HUES64 (cell line): ENCODE data around the gene VSIR.

Source experiments
- H3K27ac ChIP-seq: 2 replicates; pipeline ENCODE4 v1.7.0; 2013; ENCODE audit warnings: low read depth, low read length, inconsistent platforms
- H3K27me3 ChIP-seq: 2 replicates; pipeline ENCODE4 v1.6.1; 2013; ENCODE audit warnings: mild to moderate bottlenecking, low read length; ENCODE audit not compliant: insufficient read depth
- H3K36me3 ChIP-seq: 2 replicates; pipeline ENCODE4 v1.6.1; 2013; ENCODE audit warnings: mild to moderate bottlenecking, low read length; ENCODE audit not compliant: insufficient read depth
- H3K4me1 ChIP-seq: 2 replicates; pipeline ENCODE4 v1.6.1; 2013; ENCODE audit warnings: mild to moderate bottlenecking, low read length, moderate library complexity; ENCODE audit not compliant: insufficient read depth
- H3K4me3 ChIP-seq: 2 replicates; pipeline ENCODE4 v1.5.1; 2013; ENCODE audit warnings: mild to moderate bottlenecking, low read length, moderate library complexity
- H3K9ac ChIP-seq: 2 replicates; pipeline ENCODE4 v1.6.1; 2013; ENCODE audit warnings: mild to moderate bottlenecking, low read depth, low read length
- H3K9me3 ChIP-seq: 2 replicates; pipeline ENCODE4 v1.6.1; 2013; ENCODE audit warnings: low read depth, low read length; ENCODE audit not compliant: insufficient read depth
- WGBS: fragments of 150-250, 120-280 bp; methylation state at CpG from one replicate; pipeline ENCODE4 v1.1.7; 2013; ENCODE audit warnings: missing lambda C conversion rate; 5-methylcytosine and 5-hydroxymethylcytosine counted together

VSIR gene

GRCh38 chr10:71742301-71743088 lies 30.8 kb downstream of the VSIR start:
- Histone ChIP-seq H3K36me3 (no peaks in the 10 kb centered on the region), H3K27me3 (no peaks in the 10 kb centered on the region), H3K9ac (no peak overlapping the region), H3K4me3 (no peak overlapping the region), H3K4me1 (peaks cover 5% of the 10 kb centered on the region; the same call in 1 of the 2 replicates), H3K9me3 (no peaks in the 10 kb centered on the region), H3K27ac (no peak overlapping the region)
- WGBS, result 90% methylated on average over 10 of the region's 10 CpGs

- Histone ChIP-seq H3K9me3 (no peaks in the 10 kb centered on the region), H3K4me3 (no peak overlapping the region), H3K4me1 (peaks cover 5% of the 10 kb centered on the region; the same call in 1 of the 2 replicates), H3K36me3 (no peaks in the 10 kb centered on the region), H3K27ac (no peak overlapping the region), H3K27me3 (no peaks in the 10 kb centered on the region), H3K9ac (no peak overlapping the region)
- 95% methylated on average over 20 of the region's 20 CpGs for WGBS
Measured at GRCh38 chr10:71741671-71742070, 31.6 kb downstream of the VSIR start.

GRCh38 chr10:71741029-71741428 lies 32.3 kb downstream of the VSIR start:
- Histone ChIP-seq H3K27ac (no peak overlapping the region), H3K9ac (no peak overlapping the region), H3K9me3 (no peaks in the 10 kb centered on the region), H3K27me3 (no peaks in the 10 kb centered on the region), H3K4me1 (peaks cover 3% of the 10 kb centered on the region; the same call in 1 of the 2 replicates), H3K4me3 (no peak overlapping the region), H3K36me3 (no peaks in the 10 kb centered on the region)
- 69% methylated on average over 4 of the region's 4 CpGs for WGBS

- Histone ChIP-seq H3K9ac (no peak overlapping the region), H3K27me3 (no peaks in the 10 kb centered on the region), H3K9me3 (no peaks in the 10 kb centered on the region), H3K27ac (no peak overlapping the region), H3K4me3 (no peak overlapping the region), H3K36me3 (no peaks in the 10 kb centered on the region), H3K4me1 (peaks cover 3% of the 10 kb centered on the region; the same call in 1 of the 2 replicates)
- WGBS, result 69% methylated on average over 9 of the region's 9 CpGs
Measured at GRCh38 chr10:71740069-71740653, 33.2 kb downstream of the VSIR start.

GRCh38 chr10:71739358-71739900 lies 33.9 kb downstream of the VSIR start:
- Histone ChIP-seq H3K9ac (no peak overlapping the region), H3K4me1 (peaks cover 3% of the 10 kb centered on the region; the same call in 1 of the 2 replicates), H3K4me3 (no peak overlapping the region), H3K9me3 (no peaks in the 10 kb centered on the region), H3K36me3 (no peaks in the 10 kb centered on the region), H3K27me3 (no peaks in the 10 kb centered on the region), H3K27ac (no peak overlapping the region)
- 89% methylated on average over 8 of the region's 8 CpGs for WGBS

GRCh38 chr10:71737834-71738197 lies 35.5 kb downstream of the VSIR start:
- H3K27me3 ChIP-seq, result no peaks in the 10 kb centered on the region
- H3K27ac ChIP-seq, result no peak overlapping the region
- H3K9ac ChIP-seq, result no peak overlapping the region
- H3K4me1 ChIP-seq, result peaks cover 3% of the 10 kb centered on the region; the same call in 1 of the 2 replicates
- 95% methylated on average over 3 of the region's 3 CpGs for WGBS
- H3K4me3 ChIP-seq, result no peak overlapping the region
- no peaks in the 10 kb centered on the region for H3K36me3 ChIP-seq
- H3K9me3 ChIP-seq, result no peaks in the 10 kb centered on the region

- Histone ChIP-seq H3K4me3 (no peak overlapping the region), H3K4me1 (peaks cover 3% of the 10 kb centered on the region; the same call in 1 of the 2 replicates), H3K9ac (no peak overlapping the region), H3K27ac (no peak overlapping the region), H3K9me3 (no peaks in the 10 kb centered on the region), H3K27me3 (no peaks in the 10 kb centered on the region), H3K36me3 (no peaks in the 10 kb centered on the region)
- WGBS, result 91% methylated on average over 12 of the region's 12 CpGs
Measured at GRCh38 chr10:71737001-71737833, 36.1 kb downstream of the VSIR start.

- H3K4me1 ChIP-seq, result peaks cover 3% of the 10 kb centered on the region; the same call in 1 of the 2 replicates
- 75% methylated on average over 2 of the region's 2 CpGs for WGBS
- no peaks in the 10 kb centered on the region for H3K9me3 ChIP-seq
- no peak overlapping the region for H3K27ac ChIP-seq
- no peak overlapping the region for H3K4me3 ChIP-seq
- no peaks in the 10 kb centered on the region for H3K36me3 ChIP-seq
- no peak overlapping the region for H3K9ac ChIP-seq
- H3K27me3 ChIP-seq, result no peaks in the 10 kb centered on the region
Measured at GRCh38 chr10:71736570-71736952, 36.8 kb downstream of the VSIR start.

GRCh38 chr10:71735709-71736569 lies 37.4 kb downstream of the VSIR start:
- Histone ChIP-seq H3K27me3 (no peaks in the 10 kb centered on the region), H3K9me3 (no peaks in the 10 kb centered on the region), H3K36me3 (no peaks in the 10 kb centered on the region), H3K4me3 (no peak overlapping the region), H3K4me1 (peaks cover 3% of the 10 kb centered on the region; the same call in 1 of the 2 replicates), H3K9ac (no peak overlapping the region), H3K27ac (no peak overlapping the region)
- 88% methylated on average over 15 of the region's 16 CpGs for WGBS

GRCh38 chr10:71734797-71735196 lies 38.5 kb downstream of the VSIR start:
- Histone ChIP-seq H3K27me3 (no peaks in the 10 kb centered on the region), H3K4me3 (no peak overlapping the region), H3K9me3 (no peaks in the 10 kb centered on the region), H3K27ac (no peak overlapping the region), H3K36me3 (no peaks in the 10 kb centered on the region), H3K4me1 (peaks cover 3% of the 10 kb centered on the region; the same call in 1 of the 2 replicates), H3K9ac (no peak overlapping the region)
- WGBS, result 88% methylated on average over 5 of the region's 5 CpGs
